OCI-LY7 (cell line): Measurements from ENCODE around the gene FBXO44.

ENCODE experiments used
- CTCF ChIP-seq: fragments of 200-600 bp; sonication (generic); conservative IDR thresholded peaks from 2 replicates; pipeline ENCODE4 v1.5.1; 2014; ENCODE audit warnings: mild to moderate bottlenecking, antibody characterized with exemption, low read length, moderate library complexity, mixed read lengths
- EZH2phosphoT487 ChIP-seq: fragments of 200-600 bp; sonication (generic); IDR thresholded peaks from 2 replicates; pipeline ENCODE4 v1.6.1; 2018; ENCODE audit warnings: low read depth, borderline replicate concordance, mild to moderate bottlenecking, mixed run types, antibody characterized with exemption, low read length, moderate library complexity, mixed read lengths

- TF ChIP-seq CTCF = no peak
- TF ChIP-seq EZH2phosphoT487 = no peak
Observed at GRCh38 chr1:11652203-11652780, 2.4 kb upstream of the FBXO44 start.
